A673 (cell line): ENCODE results near the gene SPRR1A.

Experiments
- CTCF ChIP-seq: fragments of 300-800, 200-600 bp; sonication (generic); conservative IDR thresholded peaks from 2 replicates; pipeline ENCODE4 v1.5.1; 2017; ENCODE audit warnings: low read depth, mild to moderate bottlenecking, antibody characterized with exemption, low read length, moderate library complexity, mixed read lengths
- EZH2 ChIP-seq: fragments of 200-600 bp; sonication (generic); IDR thresholded peaks from 2 replicates; pipeline ENCODE4 v1.6.1; 2017; ENCODE audit warnings: borderline replicate concordance, low read depth, mild to moderate bottlenecking, mixed read lengths, antibody characterized with exemption, low read length; ENCODE audit not compliant: poor library complexity, severe bottlenecking

GRCh38 chr1:152996633-152997400 is 12.9 kb downstream of the SPRR1A start:
- TF ChIP-seq CTCF (no peak), EZH2 (no peak)
